A549 treated with GW870086 at 1 μM for 4 hours (cell line): ENCODE data around the gene FCHO2. TPM values are rescaled to one million over a fixed set of nuclear protein-coding genes. Genes with fewer than 3 reads are reported as not detected.

Experiments used
- total RNA-seq: library from RNA; stranded (reverse); fragments of 200-300 nt; extraction: Qiagen RNA extraction; gene quantifications from 5 replicates; pipeline ENCODE4 v1.2.3, GENCODE V29; 2022; ENCODE audit warnings: low read depth

Gene FCHO2
- 8.9 to 15.1 TPM (median 14.2 TPM) in 5 replicates for total RNA-seq

GRCh38 chr5:72955768-72956323 lies at the start of gene FCHO2:
Gene FCHO2 (plus strand): TSS chr5:72956041. CDS start chr5:72956097, 56 bp downstream.

GRCh38 chr5:73120222-73121118 lies 164.6 kb downstream of the FCHO2 start, which contains the start of gene TMEM171:
Gene TMEM171 (plus strand): TSS chr5:73120575. CDS start chr5:73123374, 2,799 bp downstream.

Other genes starting within 250 kb of the FCHO2 start
- 99.0 to 134 TPM (median 126 TPM) in 5 replicates for gene TNPO1, start 139.4 kb upstream of the FCHO2 start, total RNA-seq
- 3.9 to 7.8 TPM (median 6.6 TPM) in 5 replicates for gene TMEM171, start 164.5 kb downstream of the FCHO2 start, total RNA-seq
- not detected in 5 replicates for gene TMEM174, start 217.2 kb downstream of the FCHO2 start, total RNA-seq